Astrocyte of the cerebellum (primary cell): Measurements from ENCODE around the gene TEX261.

Experiments
- DNase-seq: peaks from one replicate; pipeline ENCODE4 v3.0.0-alpha.2; 2011; ENCODE audit warnings: low read depth
- H3K4me3 ChIP-seq: 2 replicates; pipeline ENCODE4 v1.5.1; 2011; ENCODE audit warnings: mild to moderate bottlenecking, low read depth, low read length, moderate library complexity
- CTCF ChIP-seq: IDR thresholded peaks from 2 replicates; pipeline ENCODE4 v1.5.1; 2012; ENCODE audit warnings: low read length, low read depth, moderate library complexity, mild to moderate bottlenecking; ENCODE audit errors: missing control alignments
- in situ Hi-C: cut with HindIII; loops from 2 replicates; pipeline ENCODE4 v1.10.0; 2017; ENCODE audit warnings: low sequenced_read_pairs

Gene TEX261

DNA sequence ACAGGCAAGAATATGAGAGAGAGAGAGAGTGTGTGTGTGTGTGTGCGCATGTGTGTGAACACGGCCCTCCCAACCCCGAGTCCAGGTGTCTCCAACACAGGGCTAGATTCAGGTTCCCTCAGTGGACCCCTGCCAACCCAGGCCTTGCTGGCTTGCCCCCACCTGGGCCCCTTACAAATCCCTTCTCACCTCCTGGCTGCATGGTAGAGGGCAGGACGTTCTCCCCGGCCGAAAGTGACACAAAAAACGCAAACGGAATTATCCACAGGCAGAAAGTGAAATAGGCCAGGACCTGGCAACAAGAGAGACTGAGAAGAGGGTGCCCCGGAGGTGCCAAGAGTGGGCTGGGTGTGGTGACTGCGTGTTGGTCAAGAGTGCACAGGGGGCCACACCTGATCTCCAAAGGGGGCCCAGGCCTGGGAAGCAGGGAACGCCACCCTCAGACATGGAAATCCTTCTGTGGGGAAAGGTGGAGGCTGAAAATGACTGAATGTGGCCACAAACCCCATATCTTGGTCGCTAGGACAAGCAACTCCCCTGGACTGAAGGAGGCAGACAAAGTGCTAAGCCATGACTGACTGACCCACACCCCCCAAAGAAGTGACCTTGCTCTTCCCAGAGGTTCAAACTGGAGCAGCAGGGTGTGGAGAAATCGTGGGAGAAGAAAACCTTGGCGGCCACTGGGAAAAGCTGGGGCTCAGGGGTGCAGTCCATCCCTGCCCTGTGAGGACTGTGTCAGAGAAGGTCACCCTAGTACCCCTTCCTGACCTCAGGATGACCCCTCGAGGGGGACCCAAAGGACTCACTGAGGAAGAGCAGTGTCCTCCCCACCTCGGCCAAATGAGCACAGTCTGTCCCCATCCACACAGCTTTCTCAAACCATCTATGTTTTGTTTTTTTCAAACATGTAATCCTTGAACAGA lies 5.7 kb downstream of the TEX261 start:
- in situ Hi-C loops = no loop called here
- no peak for DNase-seq
- H3K4me3 ChIP-seq = no peak overlapping the region
- TF ChIP-seq CTCF = no peak

GRCh38 chr2:70988151-70988550 lies 6.5 kb downstream of the TEX261 start:
- no peak for DNase-seq
- in situ Hi-C loops = no loop called here
- TF ChIP-seq CTCF = no peak
- H3K4me3 ChIP-seq = no peak overlapping the region

DNA sequence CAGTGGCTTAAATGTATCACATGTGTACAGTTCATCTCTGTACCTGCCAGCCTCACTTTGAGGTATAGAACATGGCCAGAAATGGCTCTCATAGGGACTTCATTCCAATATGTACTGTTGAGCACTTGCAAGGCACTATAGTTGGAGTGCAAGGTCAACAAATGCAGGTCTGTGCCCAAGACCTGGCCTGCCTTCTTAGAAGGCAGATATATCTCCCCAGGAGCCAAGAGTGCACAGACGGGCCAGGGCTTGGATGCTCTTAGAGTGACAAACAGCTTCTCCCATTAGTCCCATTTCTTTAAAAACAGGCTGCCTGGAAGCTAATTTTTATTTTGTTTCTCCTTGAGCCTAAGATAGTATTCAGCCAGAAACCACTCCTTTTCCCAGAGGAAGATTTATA lies 7.3 kb downstream of the TEX261 start:
- no peak for DNase-seq
- no peak for TF ChIP-seq CTCF
- in situ Hi-C loops = no loop called here
- no peak overlapping the region for H3K4me3 ChIP-seq

- in situ Hi-C loops = no loop called here
- TF ChIP-seq CTCF = no peak
- DNase-seq = no peak
- H3K4me3 ChIP-seq = no peak overlapping the region
Measured at GRCh38 chr2:70986499-70987189, 8.0 kb downstream of the TEX261 start.

- in situ Hi-C loops = no loop called here
- no peak overlapping the region for H3K4me3 ChIP-seq
- TF ChIP-seq CTCF = no peak
- DNase-seq = no peak
Measured at GRCh38 chr2:70985956-70986355, 8.7 kb downstream of the TEX261 start.

GRCh38 chr2:70985283-70985688 lies 9.4 kb downstream of the TEX261 start:
- DNase-seq = no peak
- in situ Hi-C loops = no loop called here
- H3K4me3 ChIP-seq = no peak overlapping the region
- TF ChIP-seq CTCF = no peak
